CD14-positive monocyte (primary cell): ENCODE data around the gene BHLHA9. TPM values are rescaled to one million over a fixed set of nuclear protein-coding genes. Genes with fewer than 3 reads are reported as not detected.

Experiments
- DNase-seq, 3 donors: peaks; one replicate each; pipeline ENCODE4 v3.0.0-alpha.2; 2011 to 2022
- H2AFZ ChIP-seq: 2 replicates; pipeline ENCODE4 v1.6.0; 2012; ENCODE audit warnings: mild to moderate bottlenecking, low read depth, low read length, inconsistent platforms; ENCODE audit not compliant: insufficient read depth, poor library complexity, severe bottlenecking
- H3K27ac ChIP-seq, 2 donors: 1 replicate in 1 of 2; 2 replicates in 1 of 2; pipeline ENCODE4 v1.5.1; 2012 to 2013; ENCODE audit warnings: low read length in 2 of 2, control low read depth in 1 of 2, inconsistent platforms in 1 of 2, low read depth in 1 of 2, mild to moderate bottlenecking in 1 of 2
- H3K27me3 ChIP-seq, 2 donors: one replicate each; pipeline versions ENCODE4 v1.6.0 to v1.6.1; 2011 to 2013; ENCODE audit warnings: low read length in 2 of 2; ENCODE audit not compliant: control insufficient read depth in 2 of 2, insufficient read depth in 2 of 2
- H3K36me3 ChIP-seq, 2 donors: replicated peaks in 1 of 2; 1 replicate in 1 of 2; 2 replicates in 1 of 2; pipeline versions ENCODE4 v1.5.1 to v1.6.1; 2012 to 2013; ENCODE audit warnings: low read length in 2 of 2, control low read depth in 1 of 2, inconsistent platforms in 1 of 2, mild to moderate bottlenecking in 1 of 2; ENCODE audit not compliant: insufficient read depth in 2 of 2, control insufficient read depth in 1 of 2
- H3K4me1 ChIP-seq, 2 donors: 1 replicate in 1 of 2; 2 replicates in 1 of 2; pipeline versions ENCODE4 v1.5.1 to v1.6.1; 2012 to 2013; ENCODE audit warnings: low read length in 2 of 2, control low read depth in 1 of 2, inconsistent platforms in 1 of 2, mild to moderate bottlenecking in 1 of 2, moderate library complexity in 1 of 2; ENCODE audit not compliant: insufficient read depth in 2 of 2, control insufficient read depth in 1 of 2
- H3K4me2 ChIP-seq: replicated peaks from 2 replicates; pipeline ENCODE3; 2012; ENCODE audit warnings: low read length, moderate library complexity, mild to moderate bottlenecking; ENCODE audit not compliant: poor library complexity, severe bottlenecking; ENCODE audit errors: extremely low read depth
- H3K4me3 ChIP-seq, 3 experiments: fragments of 200-600 bp in 1 of 3; sonication (generic) in 1 of 3; replicated peaks in 1 of 3; 1 replicate in 2 of 3; 2 replicates in 1 of 3; pipeline ENCODE4 v1.5.1; 2011 to 2013; ENCODE audit warnings: low read length in 3 of 3, mild to moderate bottlenecking in 3 of 3, control low read depth in 2 of 3, low read depth in 2 of 3, inconsistent platforms in 1 of 3, moderate library complexity in 1 of 3
- H3K79me2 ChIP-seq: 2 replicates; pipeline ENCODE4 v1.6.0; 2012; ENCODE audit warnings: mild to moderate bottlenecking, control low read depth, inconsistent platforms, low read length, moderate library complexity; ENCODE audit not compliant: insufficient read depth
- H3K9ac ChIP-seq: 2 replicates; pipeline ENCODE4 v1.6.0; 2017; ENCODE audit warnings: low read length, mild to moderate bottlenecking; ENCODE audit not compliant: insufficient read depth, poor library complexity, severe bottlenecking
- H3K9me3 ChIP-seq, 2 donors: replicated peaks in 1 of 2; 1 replicate in 1 of 2; 2 replicates in 1 of 2; pipeline versions ENCODE4 v1.5.1 to v1.6.1; 2012 to 2013; ENCODE audit warnings: low read length in 2 of 2, control low read depth in 1 of 2; ENCODE audit not compliant: control insufficient read depth in 1 of 2, insufficient read depth in 1 of 2
- H4K20me1 ChIP-seq: 2 replicates; pipeline ENCODE4 v1.6.0; 2012; ENCODE audit warnings: mild to moderate bottlenecking, low read length, control low read depth, moderate library complexity; ENCODE audit not compliant: insufficient read depth
- H3K27ac Mint-ChIP-seq, 7 donors: one replicate each; pipeline ENCODE4 v1.8.0; 2020; ENCODE audit warnings: mild to moderate bottlenecking in 7 of 7, mixed read lengths in 7 of 7, moderate library complexity in 6 of 7, inconsistent platforms in 2 of 7
- H3K27me3 Mint-ChIP-seq, 3 donors: one replicate each; pipeline ENCODE4 v1.8.0; 2021 to 2022; ENCODE audit warnings: low read depth in 3 of 3, mild to moderate bottlenecking in 3 of 3, mixed read lengths in 3 of 3, moderate library complexity in 3 of 3, inconsistent platforms in 1 of 3
- H3K36me3 Mint-ChIP-seq, 2 donors: one replicate each; pipeline ENCODE4 v1.8.0; 2020; ENCODE audit warnings: mixed read lengths in 2 of 2, inconsistent platforms in 1 of 2, mild to moderate bottlenecking in 1 of 2
- H3K4me1 Mint-ChIP-seq: one replicate; pipeline ENCODE4 v1.8.0; 2020; ENCODE audit warnings: mild to moderate bottlenecking, mixed read lengths
- H3K4me3 Mint-ChIP-seq, 2 donors: one replicate each; pipeline ENCODE4 v1.8.0; 2020; ENCODE audit warnings: mild to moderate bottlenecking in 2 of 2, mixed read lengths in 2 of 2, moderate library complexity in 1 of 2
- H3K9me3 Mint-ChIP-seq, 7 donors: one replicate each; pipeline ENCODE4 v1.8.0; 2020 to 2022; ENCODE audit warnings: mixed read lengths in 7 of 7, mild to moderate bottlenecking in 6 of 7, moderate library complexity in 6 of 7, inconsistent platforms in 2 of 7
- CTCF ChIP-seq: fragments of 200-600 bp; IDR thresholded peaks from one replicate; pipeline ENCODE4 v1.8.0; 2022; ENCODE audit warnings: antibody characterized with exemption, mild to moderate bottlenecking
- WGBS: methylation state at CpG from one replicate; pipeline ENCODE4 v1.1.5; 2013; ENCODE audit warnings: missing lambda C conversion rate; ENCODE audit not compliant: insufficient coverage; 5-methylcytosine and 5-hydroxymethylcytosine counted together
- intact Hi-C, 2 donors: fragments of 100-400 bp; cut with micrococcal nuclease; formaldehyde crosslinking; loops; one replicate each; pipeline versions ENCODE4 v1.15.0 to v1.15.1; 2023
- polyA plus RNA-seq, 3 donors: library from polyadenylated mRNA; depleted of rRNA in 1 of 3; unstranded in 2 of 3; stranded (reverse) in 1 of 3; fragments of 300-500 nt in 2 of 3; fragments of >200 nt in 1 of 3; fragmentation: Illumina TruSeq in 2 of 3; gene quantifications; 1 replicate in 2 of 3; 2 replicates in 1 of 3; pipeline ENCODE4 v1.2.3, GENCODE V29; 2012 to 2021

BHLHA9 gene
- polyA plus RNA-seq, 3 donors = not detected

DNA sequence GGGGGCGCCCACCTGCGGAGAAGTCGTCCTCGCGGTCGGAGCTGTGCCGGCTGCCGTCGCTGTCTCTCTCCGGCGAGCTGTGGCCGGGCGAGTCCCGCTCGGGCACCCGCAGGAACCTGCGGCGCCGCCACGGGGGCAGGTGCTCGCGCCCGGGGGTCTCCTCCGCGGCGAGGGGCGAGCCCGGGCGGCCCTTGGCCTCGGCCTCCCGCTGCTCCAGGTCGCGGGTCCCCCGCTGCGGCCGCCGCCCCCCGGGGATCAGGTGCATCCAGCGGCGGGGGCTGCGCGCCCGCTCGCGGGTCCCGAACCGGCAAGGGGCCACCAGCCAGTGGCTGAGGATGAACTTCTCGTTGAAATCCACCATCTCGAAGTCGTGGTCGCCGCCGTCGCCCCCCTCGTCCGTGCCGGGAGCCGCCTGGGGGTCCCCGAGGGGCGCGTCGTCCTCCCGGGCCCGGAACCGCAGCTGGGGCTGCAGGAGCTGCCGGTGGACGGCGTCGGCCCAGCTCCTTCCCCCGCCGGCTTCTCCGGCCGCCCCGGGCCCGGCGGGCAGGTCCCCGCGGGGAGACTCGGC is 41.4 kb upstream of the BHLHA9 start:
- Mint-ChIP-seq H3K27me3 (peaks cover 4 to 15% (median 13%) of the 10 kb centered on the region in 3 donors), H3K4me1 (peaks cover 48% of the 10 kb centered on the region), H3K9me3 (peaks cover 0 to 2% (median 0%) of the 10 kb centered on the region in 7 donors), H3K4me3 (peak overlapping the region; percentile 99 to 100), H3K27ac (no peak overlapping the region), H3K36me3 (peaks cover 25 to 35% of the 10 kb centered on the region in 2 donors)
- peaks cover 47% of the 10 kb centered on the region for H4K20me1 ChIP-seq
- H3K4me3 ChIP-seq = peak overlapping the region; percentile 40 to 86 (median 59)
- 0% methylated on average over 79 of the region's 79 CpGs for WGBS
- peak overlapping the region in 1 of 2 donors; percentile 90 for H3K27ac ChIP-seq
- intact Hi-C loops = loop anchor here in 1 of 2 donors (2.0 kb wide), 1 partner anchor 22 kb away; no protein-coding TSS in a partner anchor
- TF ChIP-seq CTCF = no peak
- no peaks in the 10 kb centered on the region for H3K27me3 ChIP-seq
- peaks cover 55% of the 10 kb centered on the region for H3K79me2 ChIP-seq
- DNase-seq = no peak
- H3K9ac ChIP-seq = peak overlapping the region; percentile 89
- H3K4me2 ChIP-seq = peak overlapping the region; percentile 83
- H3K9me3 ChIP-seq = no peaks in the 10 kb centered on the region
- peaks cover 2 to 15% of the 10 kb centered on the region in 2 donors for H3K36me3 ChIP-seq
- H2AFZ ChIP-seq = peak overlapping the region; percentile 59
- H3K4me1 ChIP-seq = peaks cover 42 to 50% of the 10 kb centered on the region in 2 donors

DNA sequence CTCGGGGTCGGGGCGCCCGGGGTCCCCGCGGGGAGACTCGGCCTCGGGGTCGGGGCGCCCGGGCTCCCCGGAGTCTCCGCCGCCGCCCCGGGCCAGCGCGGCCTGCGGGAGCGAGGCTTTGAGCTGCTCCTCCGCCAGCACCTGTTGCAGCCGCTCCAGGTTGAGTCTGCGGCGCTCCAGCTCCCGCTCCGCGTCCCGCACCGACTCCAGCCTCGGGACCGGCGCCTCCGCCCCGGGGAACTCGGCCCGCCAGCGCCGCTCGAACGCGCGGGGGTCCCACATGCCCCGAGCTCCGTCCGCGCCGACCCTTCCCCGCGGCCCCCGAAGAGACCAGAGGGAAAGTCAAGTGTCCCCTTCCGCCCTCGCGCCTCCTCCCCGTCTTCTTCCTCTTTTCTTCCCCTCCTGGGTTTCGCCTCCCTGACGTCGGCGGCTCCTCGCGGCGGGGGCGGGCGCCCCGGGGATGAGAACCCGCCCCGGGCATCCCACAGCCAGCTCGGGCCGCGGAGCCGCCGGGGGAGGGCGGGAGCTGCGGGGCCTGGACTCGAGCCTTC is 40.8 kb upstream of the BHLHA9 start:
- intact Hi-C loops = loop anchor here in 1 of 2 donors (2.0 kb wide), 1 partner anchor 23 kb away; no protein-coding TSS in a partner anchor
- Histone ChIP-seq H2AFZ (peak overlapping the region; percentile 68), H3K4me1 (peaks cover 42 to 50% of the 10 kb centered on the region in 2 donors), H3K36me3 (peaks cover 2 to 15% of the 10 kb centered on the region in 2 donors), H3K9ac (peak overlapping the region; percentile 89), H3K4me2 (peak overlapping the region; percentile 83), H3K4me3 (peak overlapping the region; percentile 40 to 86 (median 59)), H3K27ac (peak overlapping the region; percentile 20 to 90), H3K79me2 (peaks cover 49% of the 10 kb centered on the region), H3K9me3 (no peaks in the 10 kb centered on the region), H3K27me3 (no peaks in the 10 kb centered on the region), H4K20me1 (peaks cover 41% of the 10 kb centered on the region)
- DNase-seq = peak; percentile 80 to 88 (median 87)
- peaks cover 0 to 2% (median 0%) of the 10 kb centered on the region in 7 donors for H3K9me3 Mint-ChIP-seq
- peaks cover 4 to 15% (median 13%) of the 10 kb centered on the region in 3 donors for H3K27me3 Mint-ChIP-seq
- WGBS = under 1% methylated on average over 74 of the region's 74 CpGs
- no peak for TF ChIP-seq CTCF
- peaks cover 45% of the 10 kb centered on the region for H3K4me1 Mint-ChIP-seq
- peak overlapping the region in 6 of 7 donors; percentile 62 to 86 (median 72) for H3K27ac Mint-ChIP-seq
- peak overlapping the region; percentile 78 for H3K4me3 Mint-ChIP-seq
- H3K36me3 Mint-ChIP-seq = peaks cover 25 to 31% of the 10 kb centered on the region in 2 donors
